H1 (cell line): ENCODE data around the gene STX5. TPM values are rescaled to one million over a fixed set of nuclear protein-coding genes. Genes with fewer than 3 reads are reported as not detected.

Experiments
- CTCF ChIA-PET: fragments of 300-600 bp; sonication (Branson Sonifier 250); formaldehyde crosslinking; loops from one replicate; lab custom pipeline; 2021; ENCODE audit not compliant: partially characterized antibody; lab: Charles Lee
- POLR2A ChIA-PET: fragments of 300-600 bp; sonication (Branson Sonifier 250); formaldehyde crosslinking; loops from one replicate; lab custom pipeline; 2021; ENCODE audit warnings: inconsistent platforms; ENCODE audit not compliant: partially characterized antibody; lab: Charles Lee
- DNase-seq, 2 experiments: peaks; one replicate each; pipeline versions ENCODE4 v3.0.0 to v3.0.0-alpha.2; 2010 to 2022; ENCODE audit warnings: low spot score in 2 of 2, low read depth in 1 of 2, mixed read lengths in 1 of 2
- FAIRE-seq: peaks from 2 replicates; lab custom pipeline; 2011; peaks lifted over from hg19 to GRCh38; lab: Jason Lieb, UNC
- H2AFZ ChIP-seq: 2 replicates; pipeline ENCODE4 v1.8.1; 2012; ENCODE audit warnings: low read length, inconsistent platforms
- H2AK5ac ChIP-seq: 2 replicates; pipeline ENCODE4 v1.6.1; 2013; ENCODE audit warnings: low read depth, low read length
- H2BK120ac ChIP-seq: replicated peaks from 2 replicates; pipeline ENCODE3; 2013; ENCODE audit warnings: low read depth, low read length, inconsistent platforms
- H2BK12ac ChIP-seq: 2 replicates; pipeline ENCODE4 v1.6.1; 2013; ENCODE audit warnings: low read depth, low read length
- H2BK15ac ChIP-seq: 2 replicates; pipeline ENCODE4 v1.6.1; 2013; ENCODE audit warnings: low read length
- H2BK20ac ChIP-seq: 2 replicates; pipeline ENCODE4 v1.6.1; 2013; ENCODE audit warnings: low read length
- H2BK5ac ChIP-seq: 2 replicates; pipeline ENCODE4 v1.6.1; 2013; ENCODE audit warnings: low read depth, low read length
- H3K14ac ChIP-seq: 2 replicates; pipeline ENCODE4 v1.6.1; 2013; ENCODE audit warnings: inconsistent platforms; ENCODE audit not compliant: insufficient read length
- H3K18ac ChIP-seq: 2 replicates; pipeline ENCODE4 v1.6.1; 2013; ENCODE audit warnings: low read length; ENCODE audit errors: extremely low read depth
- H3K23ac ChIP-seq: 2 replicates; pipeline ENCODE4 v1.6.1; 2013; ENCODE audit warnings: inconsistent platforms; ENCODE audit not compliant: insufficient read length
- H3K23me2 ChIP-seq: 2 replicates; pipeline ENCODE4 v1.6.1; 2013; ENCODE audit warnings: low read depth, low read length
- H3K27ac ChIP-seq: 2 replicates; pipeline ENCODE4 v1.6.1; 2011; ENCODE audit warnings: low read depth, low read length, inconsistent platforms
- H3K27me3 ChIP-seq, 4 experiments: replicated peaks in 1 of 4; 1 replicate in 1 of 4; 2 replicates in 3 of 4; pipeline versions ENCODE4 v1.6.1 to v1.8.1; 2011 to 2013; ENCODE audit warnings: low read length in 3 of 4, mild to moderate bottlenecking in 3 of 4, inconsistent platforms in 2 of 4, mixed read lengths in 2 of 4, moderate library complexity in 1 of 4; ENCODE audit not compliant: control insufficient read depth in 3 of 4, insufficient read depth in 3 of 4; ENCODE audit errors: extremely low read depth in 1 of 4
- H3K36me3 ChIP-seq, 4 experiments: 2 replicates each; pipeline versions ENCODE4 v1.6.1 to v1.8.1; 2011 to 2013; ENCODE audit warnings: mild to moderate bottlenecking in 4 of 4, low read length in 3 of 4, moderate library complexity in 2 of 4, control low read depth in 1 of 4, inconsistent platforms in 1 of 4; ENCODE audit not compliant: insufficient read depth in 4 of 4, control insufficient read depth in 2 of 4
- H3K4ac ChIP-seq: replicated peaks from 2 replicates; pipeline ENCODE3; 2013; ENCODE audit warnings: low read length, low read depth, mixed read lengths, inconsistent platforms; ENCODE audit not compliant: insufficient read length
- H3K4me1 ChIP-seq, 4 experiments: replicated peaks in 1 of 4; 1 replicate in 1 of 4; 2 replicates in 3 of 4; pipeline versions ENCODE4 v1.6.1 to v1.8.1; 2011 to 2013; ENCODE audit warnings: low read length in 3 of 4, inconsistent platforms in 2 of 4, mixed read lengths in 1 of 4; ENCODE audit not compliant: insufficient read depth in 4 of 4, control insufficient read depth in 3 of 4
- H3K4me2 ChIP-seq, 2 experiments: 2 replicates each; pipeline versions ENCODE4 v1.6.1 to v1.8.1; 2011 to 2013; ENCODE audit warnings: low read depth in 2 of 2, low read length in 2 of 2, control low read depth in 1 of 2, inconsistent platforms in 1 of 2, mild to moderate bottlenecking in 1 of 2; ENCODE audit not compliant: insufficient read depth in 1 of 2
- H3K4me3 ChIP-seq, 4 experiments: fragments of 200-600, 300-600 bp in 1 of 4; sonication (generic), shearing (Covaris generic), sonication (Bioruptor Twin) in 1 of 4; 2 replicates each; pipeline versions ENCODE4 v1.5.1 to v1.8.1; 2011 to 2016; ENCODE audit warnings: low read length in 4 of 4, low read depth in 3 of 4, control low read depth in 2 of 4, inconsistent platforms in 2 of 4, mild to moderate bottlenecking in 2 of 4, mixed read lengths in 1 of 4, moderate library complexity in 1 of 4; ENCODE audit not compliant: insufficient read depth in 2 of 4; ENCODE audit errors: extremely low read depth in 1 of 4
- H3K56ac ChIP-seq: replicated peaks from 2 replicates; pipeline ENCODE3; 2013; ENCODE audit warnings: low read depth, mild to moderate bottlenecking, mixed read lengths, low read length, inconsistent platforms; ENCODE audit not compliant: insufficient read length
- H3K79me1 ChIP-seq: 2 replicates; pipeline ENCODE4 v1.6.1; 2013; ENCODE audit warnings: low read depth, low read length, control low read depth
- H3K79me2 ChIP-seq, 2 experiments: 2 replicates each; pipeline versions ENCODE4 v1.6.1 to v1.8.1; 2012 to 2013; ENCODE audit warnings: low read length in 2 of 2, mild to moderate bottlenecking in 2 of 2, inconsistent platforms in 1 of 2; ENCODE audit not compliant: insufficient read depth in 2 of 2, control insufficient read depth in 1 of 2
- H3K9ac ChIP-seq, 4 experiments: replicated peaks in 1 of 4; 1 replicate in 1 of 4; 2 replicates in 3 of 4; pipeline versions ENCODE4 v1.6.1 to v1.8.1; 2011 to 2013; ENCODE audit warnings: low read depth in 3 of 4, low read length in 3 of 4, control low read depth in 2 of 4, mild to moderate bottlenecking in 2 of 4, moderate library complexity in 2 of 4, inconsistent platforms in 1 of 4; ENCODE audit errors: extremely low read depth in 1 of 4
- H3K9me3 ChIP-seq, 2 experiments: 2 replicates each; pipeline versions ENCODE4 v1.6.1 to v1.8.1; 2012 to 2013; ENCODE audit warnings: mild to moderate bottlenecking in 2 of 2, moderate library complexity in 2 of 2, control low read depth in 1 of 2, inconsistent platforms in 1 of 2, low read depth in 1 of 2, low read length in 1 of 2, mixed read lengths in 1 of 2; ENCODE audit not compliant: insufficient read depth in 2 of 2
- H4K20me1 ChIP-seq, 2 experiments: replicated peaks in 1 of 2; 2 replicates each; pipeline versions ENCODE3 to v1.8.1; 2011 to 2013; ENCODE audit warnings: inconsistent platforms in 2 of 2, low read length in 2 of 2, mild to moderate bottlenecking in 1 of 2; ENCODE audit not compliant: insufficient read depth in 2 of 2, control insufficient read depth in 1 of 2
- H4K5ac ChIP-seq: 2 replicates; pipeline ENCODE4 v1.6.1; 2013; ENCODE audit warnings: low read length, low read depth, mixed read lengths, inconsistent platforms; ENCODE audit not compliant: insufficient read length
- H4K8ac ChIP-seq: 2 replicates; pipeline ENCODE4 v1.8.0; 2013; ENCODE audit warnings: mild to moderate bottlenecking, moderate library complexity, low read length, inconsistent platforms; ENCODE audit not compliant: insufficient read depth; ENCODE audit errors: extremely low read depth
- H4K91ac ChIP-seq: replicated peaks from 2 replicates; pipeline ENCODE3; 2013; ENCODE audit warnings: low read length, mixed read lengths, inconsistent platforms; ENCODE audit not compliant: insufficient read length
- CHD1 ChIP-seq: IDR thresholded peaks from 2 replicates; pipeline ENCODE4 v1.6.1; 2012; ENCODE audit warnings: low read depth, low read length, improper control_type of control experiment
- HDAC6 ChIP-seq: IDR thresholded peaks from one replicate; pipeline ENCODE4 v1.7.1; 2012; ENCODE audit warnings: low read depth, mild to moderate bottlenecking, inconsistent platforms, low read length, moderate library complexity
- POLR2A ChIP-seq, 2 experiments: IDR thresholded peaks; 1 replicate in 1 of 2; 2 replicates in 1 of 2; pipeline ENCODE4 v1.6.1; 2011; ENCODE audit warnings: low read depth in 2 of 2, low read length in 2 of 2, mild to moderate bottlenecking in 2 of 2; ENCODE audit errors: control extremely low read depth in 1 of 2
- SIN3A ChIP-seq, 2 experiments: IDR thresholded peaks in 1 of 2; conservative IDR thresholded peaks in 1 of 2; 2 replicates each; pipeline ENCODE4 v1.6.1; 2011 to 2012; ENCODE audit warnings: low read length in 2 of 2, improper control_type of control experiment in 1 of 2, low read depth in 1 of 2, mild to moderate bottlenecking in 1 of 2
- SP4 ChIP-seq: IDR thresholded peaks from 2 replicates; pipeline ENCODE4 v1.6.1; 2012; ENCODE audit warnings: low read length, inconsistent platforms
- TBP ChIP-seq: IDR thresholded peaks from 2 replicates; pipeline ENCODE4 v1.6.1; 2011; ENCODE audit warnings: low read depth, low read length, improper control_type of control experiment
- WGBS, 2 experiments: shearing (Covaris generic) in 1 of 2; methylation state at CpG; one replicate each; pipeline versions ENCODE4 v1.1.6 to v1.1.7; 2013 to 2015; ENCODE audit warnings: low lambda C conversion rate in 2 of 2, mixed read lengths in 2 of 2, inconsistent platforms in 1 of 2, low coverage in 1 of 2, missing lambda C conversion rate in 1 of 2; ENCODE audit not compliant: insufficient replicate concordance in 2 of 2, insufficient coverage in 1 of 2, insufficient read length in 1 of 2; ENCODE audit errors: extremely low coverage in 1 of 2, missing lambda C conversion rate in 1 of 2; 5-methylcytosine and 5-hydroxymethylcytosine counted together
- polyA plus RNA-seq, 7 experiments: library from polyadenylated mRNA; depleted of rRNA in 3 of 7; stranded (reverse) in 5 of 7; unstranded in 2 of 7; fragments of >200 nt in 5 of 7; fragments of 200-250 nt in 2 of 7; gene quantifications; 1 replicate in 5 of 7; 2 replicates in 1 of 7; 4 replicates in 1 of 7; pipeline versions ENCODE4 v1.2.1 to v1.2.3, GENCODE V29; 2011 to 2013; ENCODE audit warnings: missing spikeins in 2 of 7, mixed read lengths in 2 of 7
- total RNA-seq: library from RNA; stranded (reverse); fragmentation: NEBNext Ultra II Directional; extraction: Animal tissue kit (Norgen Biotek cat#: 25700); gene quantifications from 2 replicates; pipeline ENCODE4 v1.2.1, GENCODE V29; 2021
- TF ChIP-seq, protein P1 (sequence below): IDR thresholded peaks from 2 replicates; pipeline ENCODE4 v1.6.1; 2011; ENCODE audit warnings: low read length, improper control_type of control experiment
- TF ChIP-seq, protein P2 (sequence below): IDR thresholded peaks from 2 replicates; pipeline ENCODE4 v1.6.1; 2012; ENCODE audit warnings: low read length, inconsistent platforms

STX5 gene
- total and polyA plus RNA-seq, 2 of the 8 experiments (the other 6 are each of a cell fraction or from before 2014, with no cell fraction given), result 24.2 to 28.5 TPM

DNA sequence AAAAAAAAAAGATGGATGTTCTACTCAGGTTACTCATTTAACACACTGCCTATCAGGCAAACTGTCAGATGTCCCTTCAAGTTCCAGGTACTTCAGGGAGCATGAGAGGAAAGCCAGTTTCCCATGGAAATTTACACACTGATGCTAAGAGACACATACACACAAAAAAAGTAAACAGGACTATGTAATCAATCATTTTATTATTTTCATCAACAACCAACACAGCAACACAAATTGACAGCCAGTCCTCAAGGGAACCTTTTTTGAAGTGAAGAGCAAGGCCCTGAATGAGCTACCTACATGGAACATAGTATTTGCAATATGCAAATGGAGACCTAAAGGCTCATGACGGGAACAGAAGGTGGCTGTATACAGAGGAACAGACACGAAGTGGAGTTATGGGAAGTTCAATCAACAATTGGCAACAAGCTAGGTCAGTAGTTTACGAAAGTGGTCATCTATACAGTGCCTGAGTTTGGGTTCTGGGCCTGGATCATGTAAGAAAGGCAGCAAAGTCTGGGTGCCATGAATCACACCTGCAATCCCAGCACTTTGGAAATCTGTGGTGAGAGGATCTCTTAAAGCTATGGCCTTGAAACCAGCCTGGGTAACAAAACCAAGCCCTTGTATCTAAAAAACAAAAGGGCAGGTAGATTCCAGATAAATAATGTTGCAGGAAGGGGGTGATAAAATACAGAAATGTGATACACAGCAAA lies 20.1 kb upstream of the STX5 start:
- Histone ChIP-seq H3K27ac (peak overlapping the region; percentile 17; the same call in 1 of the 2 replicates), H3K4ac (no peak overlapping the region), H3K9ac (peak overlapping the region in 2 of 4 experiments; percentile 5 to 43; a peak in 3 of 7 replicates), H2BK12ac (no peak overlapping the region), H3K79me2 (peaks cover 34 to 45% of the 10 kb centered on the region in 2 experiments), H4K8ac (no peak overlapping the region), H3K4me1 (peaks cover 2 to 6% (median 4%) of the 10 kb centered on the region in 4 experiments; a peak in 4 of 7 replicates), H3K27me3 (no peaks in the 10 kb centered on the region), H3K56ac (no peak overlapping the region), H2BK120ac (no peak overlapping the region), H4K20me1 (peaks cover 4 to 28% of the 10 kb centered on the region in 2 experiments), H3K18ac (no peak overlapping the region), H2AK5ac (no peak overlapping the region), H2BK5ac (no peak overlapping the region), H3K79me1 (peaks cover 5% of the 10 kb centered on the region; the same call in 1 of the 2 replicates), H3K23ac (no peak overlapping the region), H2BK20ac (no peak overlapping the region), H3K36me3 (peaks cover 32 to 40% (median 37%) of the 10 kb centered on the region in 4 experiments), H3K9me3 (no peaks in the 10 kb centered on the region), H2BK15ac (no peak overlapping the region), H2AFZ (no peak overlapping the region), H4K91ac (no peak overlapping the region), H4K5ac (no peak overlapping the region), H3K14ac (no peak overlapping the region), H3K4me3 (peak overlapping the region in 2 of 4 experiments; percentile 9 to 94; a peak in 3 of 8 replicates), H3K23me2 (peaks cover 10% of the 10 kb centered on the region; the same call in 1 of the 2 replicates), H3K4me2 (peak overlapping the region in 1 of 2 experiments; percentile 84; a peak in 2 of 4 replicates)
- CTCF ChIA-PET, result interaction anchor here (0.6 to 3.6 kb wide), 4 partner anchors 10 to 65 kb away, joined by 3 to 9 read pairs (median 3); partner anchors contain the start of gene TMEM179B
- POLR2A ChIA-PET, result interaction anchor here (0.6 to 20.0 kb wide), 32 partner anchors 9 to 1941 kb away, joined by 3 to 2104 read pairs (median 5); partner anchors contain the start of genes BSCL2, C11orf98, CSKMT and GNG3
- no peak for DNase-seq
- 77% methylated on average over 3 of the region's 3 CpGs; no CpG with 5 or more reads in 1 of the 2 experiments for WGBS, 2 experiments
- no peak for FAIRE-seq
- peak; percentile 17; the same call in 1 of the 2 replicates for TF ChIP-seq CHD1
- TF ChIP-seq SIN3A (conservative IDR thresholded peaks at IDR 0.05 in 1 of 2, IDR thresholded peaks at IDR 0.05 in 1 of 2; ENCODE audit: low read depth in 1 of 2, low read length in 2 of 2), result peak in 1 of 2 experiments; percentile 12; a peak in 1 of 4 replicates
- TF ChIP-seq, protein P1, sequence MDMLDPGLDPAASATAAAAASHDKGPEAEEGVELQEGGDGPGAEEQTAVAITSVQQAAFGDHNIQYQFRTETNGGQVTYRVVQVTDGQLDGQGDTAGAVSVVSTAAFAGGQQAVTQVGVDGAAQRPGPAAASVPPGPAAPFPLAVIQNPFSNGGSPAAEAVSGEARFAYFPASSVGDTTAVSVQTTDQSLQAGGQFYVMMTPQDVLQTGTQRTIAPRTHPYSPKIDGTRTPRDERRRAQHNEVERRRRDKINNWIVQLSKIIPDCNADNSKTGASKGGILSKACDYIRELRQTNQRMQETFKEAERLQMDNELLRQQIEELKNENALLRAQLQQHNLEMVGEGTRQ, result 0 out of 2 replicates have a peak, but pooled peaks have one; percentile 2
- TF ChIP-seq TBP, result no peak
- peak; percentile 60 to 81 for TF ChIP-seq POLR2A (IDR thresholded peaks at IDR 0.05; ENCODE audit: control extremely low read depth in 1 of 2, low read depth in 2 of 2, low read length in 2 of 2)
- TF ChIP-seq SP4, result 0 out of 2 replicates have a peak, but pooled peaks have one; percentile 24
- TF ChIP-seq, protein P2, sequence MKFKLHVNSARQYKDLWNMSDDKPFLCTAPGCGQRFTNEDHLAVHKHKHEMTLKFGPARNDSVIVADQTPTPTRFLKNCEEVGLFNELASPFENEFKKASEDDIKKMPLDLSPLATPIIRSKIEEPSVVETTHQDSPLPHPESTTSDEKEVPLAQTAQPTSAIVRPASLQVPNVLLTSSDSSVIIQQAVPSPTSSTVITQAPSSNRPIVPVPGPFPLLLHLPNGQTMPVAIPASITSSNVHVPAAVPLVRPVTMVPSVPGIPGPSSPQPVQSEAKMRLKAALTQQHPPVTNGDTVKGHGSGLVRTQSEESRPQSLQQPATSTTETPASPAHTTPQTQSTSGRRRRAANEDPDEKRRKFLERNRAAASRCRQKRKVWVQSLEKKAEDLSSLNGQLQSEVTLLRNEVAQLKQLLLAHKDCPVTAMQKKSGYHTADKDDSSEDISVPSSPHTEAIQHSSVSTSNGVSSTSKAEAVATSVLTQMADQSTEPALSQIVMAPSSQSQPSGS, result 0 out of 2 replicates have a peak, but pooled peaks have one; percentile 5
- no peak for TF ChIP-seq HDAC6
